Activated CD4-positive, alpha-beta memory T cell treated with anti-CD3 and anti-CD28 coated beads, Interleukin-2, amount 10 ng/mL, durations not matched to agents 7 days and 5 days (primary cell): Measurements from ENCODE around the gene HMOX2. TPM values are rescaled to one million over a fixed set of nuclear protein-coding genes. Genes with fewer than 3 reads are reported as not detected.

Experiments used
- CTCF ChIA-PET: fragments of 350-600 bp; sonication (Branson Sonifier 250); formaldehyde crosslinking; loops from one replicate; lab custom pipeline; 2021; ENCODE audit warnings: antibody characterized with exemption, inconsistent platforms; lab: Charles Lee
- POLR2A ChIA-PET: fragments of 350-600 bp; sonication (Branson Sonifier 250); formaldehyde crosslinking; loops from one replicate; lab custom pipeline; 2021; ENCODE audit warnings: antibody characterized with exemption; lab: Charles Lee
- DNase-seq: peaks from one replicate; pipeline ENCODE4 v3.0.0-alpha.2; 2020
- H3K27ac Mint-ChIP-seq: one replicate; pipeline ENCODE4 v1.8.0; 2021; ENCODE audit warnings: mild to moderate bottlenecking, mixed read lengths
- H3K27me3 Mint-ChIP-seq: one replicate; pipeline ENCODE4 v1.8.0; 2021; ENCODE audit warnings: mixed read lengths
- H3K36me3 Mint-ChIP-seq: one replicate; pipeline ENCODE4 v1.8.0; 2021; ENCODE audit warnings: low read depth, mixed read lengths
- H3K4me1 Mint-ChIP-seq: one replicate; pipeline ENCODE4 v1.8.0; 2021; ENCODE audit warnings: mixed read lengths
- H3K4me3 Mint-ChIP-seq: one replicate; pipeline ENCODE4 v1.8.0; 2021; ENCODE audit warnings: mild to moderate bottlenecking, mixed read lengths
- H3K9me3 Mint-ChIP-seq: one replicate; pipeline ENCODE4 v1.8.0; 2021; ENCODE audit warnings: mixed read lengths
- total RNA-seq, 2 experiments: library from RNA; stranded (reverse); gene quantifications; one replicate each; pipeline ENCODE4 v1.2.3, GENCODE V29; 2021

HMOX2 gene
- total RNA-seq, 2 experiments from 2014 or later: 77.4 to 83.4 TPM

- DNase-seq: no peak
- no peaks in the 10 kb centered on the region for H3K9me3 Mint-ChIP-seq
- no peak overlapping the region for H3K4me3 Mint-ChIP-seq
- no peak overlapping the region for H3K27ac Mint-ChIP-seq
- peaks cover 47% of the 10 kb centered on the region for H3K36me3 Mint-ChIP-seq
- ChIA-PET POLR2A (no interaction called here), CTCF (interaction anchor here (1.1 kb wide), 1 partner anchor 48 kb away, joined by 3 read pairs; no protein-coding TSS in a partner anchor)
- no peaks in the 10 kb centered on the region for H3K27me3 Mint-ChIP-seq
- no peaks in the 10 kb centered on the region for H3K4me1 Mint-ChIP-seq
Observed at GRCh38 chr16:4450430-4450829, 25.8 kb upstream of the HMOX2 start.

GRCh38 chr16:4450931-4451519, 25.2 kb upstream of the HMOX2 start:
- Mint-ChIP-seq H3K4me3 (no peak overlapping the region), H3K27me3 (no peaks in the 10 kb centered on the region), H3K4me1 (no peaks in the 10 kb centered on the region), H3K9me3 (no peaks in the 10 kb centered on the region), H3K27ac (no peak overlapping the region), H3K36me3 (peaks cover 52% of the 10 kb centered on the region)
- ChIA-PET CTCF (interaction anchor here (1.1 kb wide), 1 partner anchor 49 kb away, joined by 3 read pairs; no protein-coding TSS in a partner anchor), POLR2A (interaction anchor here (0.8 to 1.6 kb wide), 2 partner anchors 15 to 37 kb away, joined by 3 read pairs; no protein-coding TSS in a partner anchor)
- DNase-seq: no peak

GRCh38 chr16:4452674-4453073, 23.5 kb upstream of the HMOX2 start:
- Mint-ChIP-seq H3K9me3 (no peaks in the 10 kb centered on the region), H3K4me1 (no peaks in the 10 kb centered on the region), H3K27ac (no peak overlapping the region), H3K36me3 (peaks cover 44% of the 10 kb centered on the region), H3K4me3 (no peak overlapping the region), H3K27me3 (no peaks in the 10 kb centered on the region)
- DNase-seq: no peak
- CTCF ChIA-PET: interaction anchor here (1.4 kb wide), 1 partner anchor 96 kb away, joined by 3 read pairs; no protein-coding TSS in a partner anchor
- POLR2A ChIA-PET: no interaction called here

- no peak for DNase-seq
- no peak overlapping the region for H3K4me3 Mint-ChIP-seq
- ChIA-PET CTCF (no interaction called here), POLR2A (no interaction called here)
- H3K9me3 Mint-ChIP-seq: no peaks in the 10 kb centered on the region
- no peaks in the 10 kb centered on the region for H3K27me3 Mint-ChIP-seq
- no peak overlapping the region for H3K27ac Mint-ChIP-seq
- peaks cover 44% of the 10 kb centered on the region for H3K36me3 Mint-ChIP-seq
- H3K4me1 Mint-ChIP-seq: peaks cover 8% of the 10 kb centered on the region
Observed at GRCh38 chr16:4454623-4455022, 21.6 kb upstream of the HMOX2 start.

- H3K4me1 Mint-ChIP-seq: peaks cover 12% of the 10 kb centered on the region
- no peak overlapping the region for H3K4me3 Mint-ChIP-seq
- H3K27me3 Mint-ChIP-seq: no peaks in the 10 kb centered on the region
- H3K9me3 Mint-ChIP-seq: no peaks in the 10 kb centered on the region
- ChIA-PET POLR2A (no interaction called here), CTCF (no interaction called here)
- no peak overlapping the region for H3K27ac Mint-ChIP-seq
- no peak for DNase-seq
- peaks cover 44% of the 10 kb centered on the region for H3K36me3 Mint-ChIP-seq
Observed at GRCh38 chr16:4455081-4455480, 21.1 kb upstream of the HMOX2 start.

GRCh38 chr16:4455951-4456350, 20.2 kb upstream of the HMOX2 start:
- DNase-seq: no peak
- CTCF ChIA-PET: no interaction called here
- POLR2A ChIA-PET: no interaction called here
- H3K4me3 Mint-ChIP-seq: no peak overlapping the region
- peaks cover 16% of the 10 kb centered on the region for H3K4me1 Mint-ChIP-seq
- peaks cover 40% of the 10 kb centered on the region for H3K36me3 Mint-ChIP-seq
- no peaks in the 10 kb centered on the region for H3K27me3 Mint-ChIP-seq
- H3K9me3 Mint-ChIP-seq: no peaks in the 10 kb centered on the region
- H3K27ac Mint-ChIP-seq: no peak overlapping the region

- POLR2A ChIA-PET: interaction anchor here (4.0 kb wide), 1 partner anchor 15 kb away, joined by 27 read pairs; the partner anchor contains the start of genes HMOX2 and NMRAL1
- no peaks in the 10 kb centered on the region for H3K9me3 Mint-ChIP-seq
- CTCF ChIA-PET: interaction anchor here (0.7 kb wide), 1 partner anchor 69 kb away, joined by 3 read pairs; no protein-coding TSS in a partner anchor
- H3K27ac Mint-ChIP-seq: peak overlapping the region; percentile 60
- no peak for DNase-seq
- H3K4me3 Mint-ChIP-seq: no peak overlapping the region
- H3K4me1 Mint-ChIP-seq: peaks cover 30% of the 10 kb centered on the region
- peaks cover 41% of the 10 kb centered on the region for H3K36me3 Mint-ChIP-seq
- H3K27me3 Mint-ChIP-seq: no peaks in the 10 kb centered on the region
Observed at GRCh38 chr16:4460936-4461249, 15.3 kb upstream of the HMOX2 start.

GRCh38 chr16:4461250-4462085, 14.7 kb upstream of the HMOX2 start:
- ChIA-PET POLR2A (interaction anchor here (0.5 kb wide), 1 partner anchor 11 kb away, joined by 3 read pairs; no protein-coding TSS in a partner anchor), CTCF (interaction anchor here (0.6 kb wide), 1 partner anchor 23 kb away, joined by 6 read pairs; no protein-coding TSS in a partner anchor)
- Mint-ChIP-seq H3K4me1 (peaks cover 35% of the 10 kb centered on the region), H3K27me3 (no peaks in the 10 kb centered on the region), H3K27ac (no peak overlapping the region), H3K9me3 (no peaks in the 10 kb centered on the region), H3K36me3 (peaks cover 44% of the 10 kb centered on the region), H3K4me3 (no peak overlapping the region)
- no peak for DNase-seq

- no peak for DNase-seq
- Mint-ChIP-seq H3K27ac (peak overlapping the region; percentile 41), H3K4me3 (no peak overlapping the region), H3K36me3 (peaks cover 53% of the 10 kb centered on the region), H3K27me3 (no peaks in the 10 kb centered on the region), H3K9me3 (no peaks in the 10 kb centered on the region), H3K4me1 (peaks cover 47% of the 10 kb centered on the region)
- CTCF ChIA-PET: interaction anchor here (1.0 kb wide), 1 partner anchor 124 kb away, joined by 3 read pairs; no protein-coding TSS in a partner anchor
- POLR2A ChIA-PET: interaction anchor here (1.2 to 1.4 kb wide), 3 partner anchors 11 to 49 kb away, joined by 3 to 5 read pairs (median 4); partner anchors contain the start of gene NMRAL1
Observed at GRCh38 chr16:4463522-4464163, 12.6 kb upstream of the HMOX2 start.

GRCh38 chr16:4465977-4466779, 10.0 kb upstream of the HMOX2 start:
- POLR2A ChIA-PET: interaction anchor here (0.7 to 3.7 kb wide), 12 partner anchors 9 to 195 kb away, joined by 3 to 57 read pairs (median 4); partner anchors contain the start of genes CDIP1, CORO7, HMOX2 and NMRAL1
- H3K4me3 Mint-ChIP-seq: peak overlapping the region; percentile 1
- DNase-seq: peak; percentile 84
- peak overlapping the region; percentile 87 for H3K27ac Mint-ChIP-seq
- peaks cover 42% of the 10 kb centered on the region for H3K36me3 Mint-ChIP-seq
- H3K4me1 Mint-ChIP-seq: peaks cover 31% of the 10 kb centered on the region
- CTCF ChIA-PET: interaction anchor here (1.0 to 2.0 kb wide), 8 partner anchors 9 to 82 kb away, joined by 3 to 8 read pairs (median 4); partner anchors contain the start of genes HMOX2 and NMRAL1
- H3K9me3 Mint-ChIP-seq: no peaks in the 10 kb centered on the region
- H3K27me3 Mint-ChIP-seq: no peaks in the 10 kb centered on the region

- Mint-ChIP-seq H3K36me3 (peaks cover 40% of the 10 kb centered on the region), H3K27me3 (no peaks in the 10 kb centered on the region), H3K9me3 (no peaks in the 10 kb centered on the region), H3K4me3 (no peak overlapping the region), H3K4me1 (peaks cover 34% of the 10 kb centered on the region), H3K27ac (no peak overlapping the region)
- ChIA-PET CTCF (interaction anchor here (1.5 kb wide), 1 partner anchor 8 kb away, joined by 3 read pairs; the partner anchor contains the start of gene HMOX2), POLR2A (interaction anchor here (1.4 to 3.7 kb wide), 2 partner anchors 9 to 197 kb away, joined by 4 to 57 read pairs; partner anchors contain the start of genes HMOX2 and NMRAL1)
- no peak for DNase-seq
Observed at GRCh38 chr16:4467916-4468315, 8.3 kb upstream of the HMOX2 start.

GRCh38 chr16:4468972-4469371, 7.2 kb upstream of the HMOX2 start:
- Mint-ChIP-seq H3K4me3 (no peak overlapping the region), H3K9me3 (no peaks in the 10 kb centered on the region), H3K36me3 (peaks cover 39% of the 10 kb centered on the region), H3K4me1 (peaks cover 42% of the 10 kb centered on the region), H3K27me3 (no peaks in the 10 kb centered on the region), H3K27ac (no peak overlapping the region)
- no peak for DNase-seq
- CTCF ChIA-PET: no interaction called here
- POLR2A ChIA-PET: interaction anchor here (1.4 to 1.6 kb wide), 2 partner anchors 36 to 54 kb away, joined by 3 to 5 read pairs; no protein-coding TSS in a partner anchor
